ENCODE results near the gene STK11IP.
A peak's percentile ranks its signal among the peaks of the same experiment; 100 is the strongest.

The STK11IP gene

GRCh38 chr2:219638948-219639755 is 41.5 kb downstream of the STK11IP start:
- CTCF ChIA-PET = interaction anchor here (0.7 to 2.3 kb wide), 2 partner anchors 19 to 79 kb away, joined by 4 to 5 read pairs; no protein-coding TSS in a partner anchor
- no peak for DNase-seq (ENCODE audit: low spot score)
- POLR2A ChIA-PET (ENCODE audit: low non-redundant PET) = no interaction called here
- no peak overlapping the region for H3K27ac ChIP-seq
- no peak for TF ChIP-seq CTCF (conservative IDR thresholded peaks at IDR 0.05; ENCODE audit: low read depth)

- no peak for TF ChIP-seq CTCF (conservative IDR thresholded peaks at IDR 0.05; ENCODE audit: low read depth)
- peak overlapping the region; percentile 38 for H3K27ac ChIP-seq
- POLR2A ChIA-PET (ENCODE audit: low non-redundant PET) = no interaction called here
- CTCF ChIA-PET = interaction anchor here (0.5 to 2.7 kb wide), 3 partner anchors 48 to 115 kb away, joined by 3 to 11 read pairs (median 3); no protein-coding TSS in a partner anchor
- DNase-seq (ENCODE audit: low spot score) = no peak
These were observed 43.9 kb downstream of the STK11IP start for GRCh38 chr2:219641390-219642068.

GRCh38 chr2:219642069-219642454 is 44.4 kb downstream of the STK11IP start:
- ChIA-PET POLR2A (ENCODE audit: low non-redundant PET) (no interaction called here), CTCF (interaction anchor here (0.5 to 2.7 kb wide), 6 partner anchors 40 to 100 kb away, joined by 3 to 11 read pairs (median 4); no protein-coding TSS in a partner anchor)
- TF ChIP-seq CTCF (conservative IDR thresholded peaks at IDR 0.05; ENCODE audit: low read depth) = no peak
- H3K27ac ChIP-seq = peak overlapping the region; percentile 38
- no peak for DNase-seq (ENCODE audit: low spot score)

GRCh38 chr2:219642465-219643083 is 44.9 kb downstream of the STK11IP start:
- peak; percentile 99 for TF ChIP-seq CTCF (conservative IDR thresholded peaks at IDR 0.05; ENCODE audit: low read depth)
- ChIA-PET POLR2A (ENCODE audit: low non-redundant PET) (no interaction called here), CTCF (interaction anchor here (0.5 to 2.7 kb wide), 19 partner anchors 9 to 353 kb away, joined by 3 to 11 read pairs (median 3); partner anchors contain the start of gene STK11IP)
- peak; percentile 95 for DNase-seq (ENCODE audit: low spot score)
- peak overlapping the region; percentile 38 for H3K27ac ChIP-seq

GRCh38 chr2:219643084-219643473 is 45.4 kb downstream of the STK11IP start:
- H3K27ac ChIP-seq = peak overlapping the region; percentile 38
- ChIA-PET POLR2A (ENCODE audit: low non-redundant PET) (no interaction called here), CTCF (interaction anchor here (0.6 to 2.7 kb wide), 18 partner anchors 9 to 352 kb away, joined by 3 to 11 read pairs (median 3); partner anchors contain the start of gene STK11IP)
- TF ChIP-seq CTCF (conservative IDR thresholded peaks at IDR 0.05; ENCODE audit: low read depth) = no peak
- no peak for DNase-seq (ENCODE audit: low spot score)
